WTC11 (cell line): Measurements from ENCODE around the gene METTL21A. TPM values are rescaled to one million over a fixed set of nuclear protein-coding genes. Genes with fewer than 3 reads are reported as not detected.
A peak's percentile ranks its signal among the peaks of the same experiment; 100 is the strongest.

Source experiments
- ATAC-seq: fragments of 200-7000 bp; cut with Tn5 transposase; 2 replicates; pipeline ENCODE4 v1.10.0; 2021; ENCODE audit warnings: mild to moderate bottlenecking, moderate library complexity
- CTCF ChIA-PET: fragments of 300-600 bp; sonication (Branson Sonifier 250); formaldehyde crosslinking; loops from one replicate; lab custom pipeline; 2021; ENCODE audit warnings: antibody characterized with exemption; lab: Charles Lee
- POLR2A ChIA-PET: fragments of 350-600 bp; sonication (Branson Sonifier 250); formaldehyde crosslinking; loops from one replicate; lab custom pipeline; 2021; ENCODE audit warnings: antibody characterized with exemption; lab: Charles Lee
- DNase-seq: peaks from one replicate; pipeline ENCODE4 v3.0.0; 2021; ENCODE audit warnings: low spot score
- H3K27ac Mint-ChIP-seq: 2 replicates; pipeline ENCODE4 v1.8.0; 2021; ENCODE audit warnings: mixed read lengths
- H3K27me3 Mint-ChIP-seq: 2 replicates; pipeline ENCODE4 v1.8.0; 2021; ENCODE audit warnings: low read depth, mild to moderate bottlenecking, moderate library complexity, mixed read lengths
- H3K36me3 Mint-ChIP-seq: 2 replicates; pipeline ENCODE4 v1.8.0; 2021; ENCODE audit warnings: mixed read lengths
- H3K4me1 Mint-ChIP-seq: 2 replicates; pipeline ENCODE4 v1.8.0; 2022; ENCODE audit warnings: mixed read lengths
- H3K4me3 Mint-ChIP-seq: 2 replicates; pipeline ENCODE4 v1.8.0; 2021; ENCODE audit warnings: mild to moderate bottlenecking, moderate library complexity, mixed read lengths
- H3K9me3 Mint-ChIP-seq: 2 replicates; pipeline ENCODE4 v1.8.0; 2021; ENCODE audit warnings: mixed read lengths
- CDX4 ChIP-seq: fragments of 250-450 bp; sonication (Bioruptor Pico); IDR thresholded peaks from 2 replicates; pipeline ENCODE4 v1.9.0; 2021; ENCODE audit warnings: moderate library complexity, mild to moderate bottlenecking, inconsistent platforms, borderline replicate concordance
- GABPB1 ChIP-seq: sonication (generic); formaldehyde crosslinking; IDR thresholded peaks from 2 replicates; pipeline ENCODE4 v1.8.1; 2023; ENCODE audit warnings: mild to moderate bottlenecking, missing genetic modification reagents
- GTF2I ChIP-seq: fragments of 250-450 bp; sonication (Bioruptor Pico); conservative IDR thresholded peaks from 2 replicates; pipeline ENCODE4 v1.4.0; 2021; ENCODE audit warnings: mild to moderate bottlenecking
- NFE2L1 ChIP-seq: sonication (generic); formaldehyde crosslinking; IDR thresholded peaks from 2 replicates; pipeline ENCODE4 v1.8.1; 2023; ENCODE audit warnings: missing genetic modification reagents
- NR1H2 ChIP-seq: sonication (generic); formaldehyde crosslinking; IDR thresholded peaks from 2 replicates; pipeline ENCODE4 v1.9.0; 2021; ENCODE audit warnings: mild to moderate bottlenecking, moderate library complexity, missing genetic modification reagents
- total RNA-seq: library from RNA; stranded (reverse); gene quantifications from 3 replicates; pipeline ENCODE4 v1.2.3, GENCODE V29; 2021
- TF ChIP-seq, protein P1 (sequence below): sonication (generic); formaldehyde crosslinking; IDR thresholded peaks from 2 replicates; pipeline ENCODE4 v1.8.0; 2022; ENCODE audit warnings: mild to moderate bottlenecking, missing genetic modification reagents
- TF ChIP-seq, protein P2 (sequence below): sonication (generic); formaldehyde crosslinking; IDR thresholded peaks from 2 replicates; pipeline ENCODE4 v1.8.0; 2022; ENCODE audit warnings: missing genetic modification reagents
- TF ChIP-seq, protein P3 (sequence below): sonication (generic); formaldehyde crosslinking; conservative IDR thresholded peaks from 2 replicates; pipeline ENCODE4 v1.8.1; 2022; ENCODE audit warnings: mild to moderate bottlenecking, missing genetic modification reagents
- TF ChIP-seq, protein P4 (sequence below): sonication (generic); formaldehyde crosslinking; IDR thresholded peaks from 2 replicates; pipeline ENCODE4 v1.8.1; 2023; ENCODE audit warnings: mild to moderate bottlenecking, missing genetic modification reagents
- TF ChIP-seq, protein P5 (sequence below): fragments of 250-450 bp; sonication (Bioruptor Pico); IDR thresholded peaks from 2 replicates; pipeline ENCODE4 v1.8.0; 2021; ENCODE audit warnings: mild to moderate bottlenecking

The METTL21A gene
- total RNA-seq, 1 experiment from 2014 or later: 56.4 TPM

DNA sequence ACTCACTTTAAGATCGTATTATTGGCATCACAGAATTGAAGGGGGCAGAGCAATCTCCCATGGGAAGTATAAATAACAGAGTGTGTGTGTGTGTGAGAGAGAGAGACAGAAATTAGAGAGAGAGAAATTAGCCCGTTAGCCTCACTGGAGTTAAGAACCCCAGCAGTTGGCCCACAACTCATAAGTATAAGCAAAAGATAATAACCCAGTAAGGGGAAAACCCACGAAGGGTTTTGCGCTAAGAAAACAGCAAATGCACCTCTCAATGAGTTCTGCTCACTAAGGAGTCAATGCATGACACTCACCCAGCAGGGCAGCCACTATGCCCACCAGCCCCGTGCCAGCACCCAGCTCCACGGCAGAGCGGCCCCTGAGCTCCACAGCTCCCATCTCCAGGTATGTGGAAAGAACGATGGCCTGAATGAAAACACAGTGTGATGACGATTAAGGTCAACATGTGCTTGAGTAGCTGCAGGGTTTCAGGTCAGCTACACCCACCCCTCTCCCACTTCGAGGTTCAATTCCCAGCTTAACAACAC is 3.6 kb downstream of the METTL21A start:
- ATAC-seq (no peak), DNase-seq (no peak)
- POLR2A ChIA-PET: interaction anchor here (0.8 to 0.9 kb wide), 2 partner anchors 10 to 140 kb away, joined by 5 to 8 read pairs; no protein-coding TSS in a partner anchor
- Mint-ChIP-seq H3K9me3 (no peaks in the 10 kb centered on the region), H3K36me3 (peaks cover 62% of the 10 kb centered on the region), H3K27ac (peak overlapping the region; percentile 74), H3K4me1 (peaks cover 19% of the 10 kb centered on the region), H3K27me3 (no peaks in the 10 kb centered on the region), H3K4me3 (no peak overlapping the region)
- TF ChIP-seq, protein P1, sequence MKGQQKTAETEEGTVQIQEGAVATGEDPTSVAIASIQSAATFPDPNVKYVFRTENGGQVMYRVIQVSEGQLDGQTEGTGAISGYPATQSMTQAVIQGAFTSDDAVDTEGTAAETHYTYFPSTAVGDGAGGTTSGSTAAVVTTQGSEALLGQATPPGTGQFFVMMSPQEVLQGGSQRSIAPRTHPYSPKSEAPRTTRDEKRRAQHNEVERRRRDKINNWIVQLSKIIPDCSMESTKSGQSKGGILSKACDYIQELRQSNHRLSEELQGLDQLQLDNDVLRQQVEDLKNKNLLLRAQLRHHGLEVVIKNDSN (CRISPR knock-in tag): no peak
- TF ChIP-seq GABPB1 (CRISPR knock-in tag) (no peak), NFE2L1 (CRISPR knock-in tag) (no peak), NR1H2 (no peak), CDX4 (CRISPR knock-in tag) (no peak)
- TF ChIP-seq, protein P2, sequence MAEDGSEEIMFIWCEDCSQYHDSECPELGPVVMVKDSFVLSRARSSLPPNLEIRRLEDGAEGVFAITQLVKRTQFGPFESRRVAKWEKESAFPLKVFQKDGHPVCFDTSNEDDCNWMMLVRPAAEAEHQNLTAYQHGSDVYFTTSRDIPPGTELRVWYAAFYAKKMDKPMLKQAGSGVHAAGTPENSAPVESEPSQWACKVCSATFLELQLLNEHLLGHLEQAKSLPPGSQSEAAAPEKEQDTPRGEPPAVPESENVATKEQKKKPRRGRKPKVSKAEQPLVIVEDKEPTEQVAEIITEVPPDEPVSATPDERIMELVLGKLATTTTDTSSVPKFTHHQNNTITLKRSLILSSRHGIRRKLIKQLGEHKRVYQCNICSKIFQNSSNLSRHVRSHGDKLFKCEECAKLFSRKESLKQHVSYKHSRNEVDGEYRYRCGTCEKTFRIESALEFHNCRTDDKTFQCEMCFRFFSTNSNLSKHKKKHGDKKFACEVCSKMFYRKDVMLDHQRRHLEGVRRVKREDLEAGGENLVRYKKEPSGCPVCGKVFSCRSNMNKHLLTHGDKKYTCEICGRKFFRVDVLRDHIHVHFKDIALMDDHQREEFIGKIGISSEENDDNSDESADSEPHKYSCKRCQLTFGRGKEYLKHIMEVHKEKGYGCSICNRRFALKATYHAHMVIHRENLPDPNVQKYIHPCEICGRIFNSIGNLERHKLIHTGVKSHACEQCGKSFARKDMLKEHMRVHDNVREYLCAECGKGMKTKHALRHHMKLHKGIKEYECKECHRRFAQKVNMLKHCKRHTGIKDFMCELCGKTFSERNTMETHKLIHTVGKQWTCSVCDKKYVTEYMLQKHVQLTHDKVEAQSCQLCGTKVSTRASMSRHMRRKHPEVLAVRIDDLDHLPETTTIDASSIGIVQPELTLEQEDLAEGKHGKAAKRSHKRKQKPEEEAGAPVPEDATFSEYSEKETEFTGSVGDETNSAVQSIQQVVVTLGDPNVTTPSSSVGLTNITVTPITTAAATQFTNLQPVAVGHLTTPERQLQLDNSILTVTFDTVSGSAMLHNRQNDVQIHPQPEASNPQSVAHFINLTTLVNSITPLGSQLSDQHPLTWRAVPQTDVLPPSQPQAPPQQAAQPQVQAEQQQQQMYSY: no peak
- TF ChIP-seq, protein P3, sequence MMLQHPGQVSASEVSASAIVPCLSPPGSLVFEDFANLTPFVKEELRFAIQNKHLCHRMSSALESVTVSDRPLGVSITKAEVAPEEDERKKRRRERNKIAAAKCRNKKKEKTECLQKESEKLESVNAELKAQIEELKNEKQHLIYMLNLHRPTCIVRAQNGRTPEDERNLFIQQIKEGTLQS: no peak
- TF ChIP-seq, protein P4, sequence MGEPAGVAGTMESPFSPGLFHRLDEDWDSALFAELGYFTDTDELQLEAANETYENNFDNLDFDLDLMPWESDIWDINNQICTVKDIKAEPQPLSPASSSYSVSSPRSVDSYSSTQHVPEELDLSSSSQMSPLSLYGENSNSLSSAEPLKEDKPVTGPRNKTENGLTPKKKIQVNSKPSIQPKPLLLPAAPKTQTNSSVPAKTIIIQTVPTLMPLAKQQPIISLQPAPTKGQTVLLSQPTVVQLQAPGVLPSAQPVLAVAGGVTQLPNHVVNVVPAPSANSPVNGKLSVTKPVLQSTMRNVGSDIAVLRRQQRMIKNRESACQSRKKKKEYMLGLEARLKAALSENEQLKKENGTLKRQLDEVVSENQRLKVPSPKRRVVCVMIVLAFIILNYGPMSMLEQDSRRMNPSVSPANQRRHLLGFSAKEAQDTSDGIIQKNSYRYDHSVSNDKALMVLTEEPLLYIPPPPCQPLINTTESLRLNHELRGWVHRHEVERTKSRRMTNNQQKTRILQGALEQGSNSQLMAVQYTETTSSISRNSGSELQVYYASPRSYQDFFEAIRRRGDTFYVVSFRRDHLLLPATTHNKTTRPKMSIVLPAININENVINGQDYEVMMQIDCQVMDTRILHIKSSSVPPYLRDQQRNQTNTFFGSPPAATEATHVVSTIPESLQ: no peak
- TF ChIP-seq, protein P5, sequence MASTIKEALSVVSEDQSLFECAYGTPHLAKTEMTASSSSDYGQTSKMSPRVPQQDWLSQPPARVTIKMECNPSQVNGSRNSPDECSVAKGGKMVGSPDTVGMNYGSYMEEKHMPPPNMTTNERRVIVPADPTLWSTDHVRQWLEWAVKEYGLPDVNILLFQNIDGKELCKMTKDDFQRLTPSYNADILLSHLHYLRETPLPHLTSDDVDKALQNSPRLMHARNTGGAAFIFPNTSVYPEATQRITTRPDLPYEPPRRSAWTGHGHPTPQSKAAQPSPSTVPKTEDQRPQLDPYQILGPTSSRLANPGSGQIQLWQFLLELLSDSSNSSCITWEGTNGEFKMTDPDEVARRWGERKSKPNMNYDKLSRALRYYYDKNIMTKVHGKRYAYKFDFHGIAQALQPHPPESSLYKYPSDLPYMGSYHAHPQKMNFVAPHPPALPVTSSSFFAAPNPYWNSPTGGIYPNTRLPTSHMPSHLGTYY (CRISPR knock-in tag): no peak
- CTCF ChIA-PET: interaction anchor here (1.1 kb wide), 1 partner anchor 403 kb away, joined by 3 read pairs; the partner anchor contains the start of gene PLEKHM3

- POLR2A ChIA-PET: no interaction called here
- DNase-seq: no peak
- no peaks in the 10 kb centered on the region for H3K9me3 Mint-ChIP-seq
- H3K4me1 Mint-ChIP-seq: peaks cover 19% of the 10 kb centered on the region
- H3K27ac Mint-ChIP-seq: no peak overlapping the region
- CTCF ChIA-PET: no interaction called here
- no peak for ATAC-seq
- no peak overlapping the region for H3K4me3 Mint-ChIP-seq
- peaks cover 77% of the 10 kb centered on the region for H3K36me3 Mint-ChIP-seq
- TF ChIP-seq, protein P2: no peak
- TF ChIP-seq, protein P5 (CRISPR knock-in tag): no peak
- TF ChIP-seq GABPB1 (CRISPR knock-in tag) (peak; percentile 59; the same call in 1 of the 2 replicates), GTF2I (CRISPR knock-in tag) (no peak)
- H3K27me3 Mint-ChIP-seq: no peaks in the 10 kb centered on the region
Observed at GRCh38 chr2:207619764-207620203, 5.4 kb downstream of the METTL21A start.
